ENCODE data around the gene CCND1. TPM values are rescaled to one million over a fixed set of nuclear protein-coding genes. Genes with fewer than 3 reads are reported as not detected.

The CCND1 gene
- polyA plus RNA-seq, 1 experiment, result 249 TPM

- Histone ChIP-seq H3K27me3 (ENCODE audit: control insufficient read depth, insufficient read depth, low read length) (no peaks in the 10 kb centered on the region), H3K9me3 (ENCODE audit: control insufficient read depth, insufficient read depth, low read length) (no peaks in the 10 kb centered on the region; the same call in 1 of the 2 replicates), H3K27ac (ENCODE audit: low read depth, low read length) (peak overlapping the region; percentile 57), H3K4me3 (ENCODE audit: low read depth, low read length) (peak overlapping the region; percentile 99)
- ChIA-PET CTCF (interaction anchor here (0.5 to 4.1 kb wide), 12 partner anchors 27 to 693 kb away, joined by 3 to 52 read pairs (median 7); no protein-coding TSS in a partner anchor), POLR2A (interaction anchor here (1.0 to 3.7 kb wide), 5 partner anchors 146 to 541 kb away, joined by 3 to 25 read pairs (median 5); no protein-coding TSS in a partner anchor)
- TF ChIP-seq CTCF (IDR thresholded peaks at IDR 0.05; ENCODE audit: low read depth, low read length), result peak; percentile 77
- peak; percentile 54 for DNase-seq (ENCODE audit: low read depth, low spot score)
These were observed 2.1 kb downstream of the CCND1 start for GRCh38 chr11:69642913-69643632.

GRCh38 chr11:69643646-69644045 is 2.7 kb downstream of the CCND1 start:
- no peak for TF ChIP-seq CTCF (IDR thresholded peaks at IDR 0.05; ENCODE audit: low read depth, low read length)
- Histone ChIP-seq H3K27ac (ENCODE audit: low read depth, low read length) (no peak overlapping the region), H3K27me3 (ENCODE audit: control insufficient read depth, insufficient read depth, low read length) (no peaks in the 10 kb centered on the region), H3K9me3 (ENCODE audit: control insufficient read depth, insufficient read depth, low read length) (no peaks in the 10 kb centered on the region; the same call in 1 of the 2 replicates), H3K4me3 (ENCODE audit: low read depth, low read length) (peak overlapping the region; percentile 99)
- POLR2A ChIA-PET, result interaction anchor here (0.7 to 3.7 kb wide), 9 partner anchors 10 to 542 kb away, joined by 3 to 25 read pairs (median 4); partner anchors contain the start of gene LTO1
- CTCF ChIA-PET, result interaction anchor here (0.5 to 4.1 kb wide), 20 partner anchors 15 to 694 kb away, joined by 3 to 52 read pairs (median 4); no protein-coding TSS in a partner anchor
- DNase-seq (ENCODE audit: low read depth, low spot score), result no peak

DNA sequence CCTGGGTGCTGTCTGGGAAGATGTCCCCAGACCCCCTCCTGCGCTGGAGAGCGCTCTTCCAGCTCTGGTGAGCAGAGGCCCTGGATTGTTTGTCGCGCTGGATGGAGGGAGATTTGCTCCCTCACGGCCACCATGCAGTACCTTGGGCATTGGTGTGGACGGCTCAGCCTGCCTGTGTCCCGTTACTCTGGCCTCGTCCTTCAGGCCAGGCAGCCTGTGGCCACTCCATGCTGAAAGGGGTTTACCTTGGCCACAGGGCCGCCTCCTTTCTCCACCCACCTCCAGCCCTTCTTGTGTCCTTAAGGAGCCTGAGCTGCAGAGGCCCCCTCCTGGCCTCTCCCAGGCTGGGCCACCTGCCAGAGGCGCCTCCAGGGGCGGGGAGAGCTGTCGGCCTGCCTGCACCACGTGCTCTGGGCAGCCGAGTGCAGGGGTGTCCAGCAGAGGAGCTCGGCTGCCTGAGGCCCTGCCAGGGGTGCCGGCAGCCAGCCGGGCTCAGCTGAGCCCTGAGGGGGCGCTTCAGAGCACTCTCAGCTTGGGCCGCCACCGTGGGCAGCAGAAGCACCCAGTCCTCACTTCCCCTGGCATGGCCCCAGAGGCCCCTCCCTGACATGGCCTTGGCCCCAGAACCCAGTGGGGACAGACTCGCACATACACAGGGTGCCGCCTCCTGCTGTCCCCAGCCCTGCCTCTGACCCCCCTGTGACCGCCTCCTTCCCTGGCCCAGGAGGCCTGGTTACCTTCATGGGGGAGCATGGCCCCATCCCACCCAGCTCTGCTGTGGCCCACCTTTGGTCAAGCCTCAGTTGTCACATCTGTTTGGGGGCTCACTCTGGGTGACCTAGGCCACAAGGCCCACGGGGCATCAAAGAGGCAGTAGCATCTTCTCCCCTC is 3.4 kb downstream of the CCND1 start:
- CTCF ChIA-PET, result interaction anchor here (0.6 to 4.1 kb wide), 20 partner anchors 14 to 633 kb away, joined by 3 to 52 read pairs (median 3); no protein-coding TSS in a partner anchor
- Histone ChIP-seq H3K9me3 (ENCODE audit: control insufficient read depth, insufficient read depth, low read length) (no peaks in the 10 kb centered on the region; the same call in 1 of the 2 replicates), H3K27ac (ENCODE audit: low read depth, low read length) (peak overlapping the region; percentile 31), H3K4me3 (ENCODE audit: low read depth, low read length) (peak overlapping the region; percentile 99), H3K27me3 (ENCODE audit: control insufficient read depth, insufficient read depth, low read length) (no peaks in the 10 kb centered on the region)
- TF ChIP-seq CTCF (IDR thresholded peaks at IDR 0.05; ENCODE audit: low read depth, low read length), result peak; percentile 50
- POLR2A ChIA-PET, result interaction anchor here (0.7 to 3.7 kb wide), 10 partner anchors 9 to 633 kb away, joined by 3 to 25 read pairs (median 4); partner anchors contain the start of gene LTO1
- DNase-seq (ENCODE audit: low read depth, low spot score), result peak; percentile 86

GRCh38 chr11:69644962-69645675 is 4.2 kb downstream of the CCND1 start:
- CTCF ChIA-PET, result interaction anchor here (0.6 to 4.1 kb wide), 14 partner anchors 13 to 634 kb away, joined by 3 to 52 read pairs (median 4); no protein-coding TSS in a partner anchor

More at GRCh38 chr11:69644962-69645675, 4.2 kb downstream of the CCND1 start:
- no peak for DNase-seq (ENCODE audit: low read depth, low spot score)
- POLR2A ChIA-PET, result interaction anchor here (0.5 to 3.7 kb wide), 7 partner anchors 11 to 634 kb away, joined by 3 to 25 read pairs (median 5); partner anchors contain the start of gene LTO1
- no peak for TF ChIP-seq CTCF (IDR thresholded peaks at IDR 0.05; ENCODE audit: low read depth, low read length)
- peak overlapping the region; percentile 99 for H3K4me3 ChIP-seq (ENCODE audit: low read depth, low read length)
- H3K27me3 ChIP-seq (ENCODE audit: control insufficient read depth, insufficient read depth, low read length), result no peaks in the 10 kb centered on the region
- no peaks in the 10 kb centered on the region; the same call in 1 of the 2 replicates for H3K9me3 ChIP-seq (ENCODE audit: control insufficient read depth, insufficient read depth, low read length)
- no peak overlapping the region for H3K27ac ChIP-seq (ENCODE audit: low read depth, low read length)
